Stimulated activated CD8-positive, alpha-beta memory T cell treated with anti-CD3 and anti-CD28 coated beads, Interleukin-7, amount 100 ng/mL, for 24 hours (primary cell): ENCODE measurements around the gene FANCM.

Source experiments
- DNase-seq: peaks from one replicate; pipeline ENCODE4 v3.0.0-alpha.2; 2020; ENCODE audit warnings: low read depth

The FANCM gene

DNA sequence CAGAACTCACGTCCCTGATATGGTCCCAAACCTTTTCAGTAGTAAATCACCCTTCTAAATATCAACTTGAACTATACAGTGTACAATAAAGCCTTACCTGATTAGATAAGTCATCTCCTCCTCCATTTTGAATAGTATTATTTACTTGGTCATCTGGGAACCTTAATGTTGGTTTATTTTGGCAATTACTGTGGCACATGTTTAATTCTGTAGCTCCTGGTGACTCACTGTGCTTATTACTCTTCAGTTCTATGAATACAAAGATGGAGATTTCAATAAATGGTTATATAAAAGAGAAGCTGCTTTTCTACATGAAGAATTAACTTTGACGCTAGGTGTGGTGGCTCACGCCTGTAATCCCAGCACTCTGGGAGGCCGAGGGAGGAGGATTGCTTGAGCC lies 91.8 kb downstream of the FANCM start:
- no peak for DNase-seq

- DNase-seq = no peak
These were observed 103.3 kb downstream of the FANCM start for GRCh38 chr14:45238988-45239387.

- DNase-seq = no peak
These were observed 107.0 kb downstream of the FANCM start for GRCh38 chr14:45242706-45243105.

DNA sequence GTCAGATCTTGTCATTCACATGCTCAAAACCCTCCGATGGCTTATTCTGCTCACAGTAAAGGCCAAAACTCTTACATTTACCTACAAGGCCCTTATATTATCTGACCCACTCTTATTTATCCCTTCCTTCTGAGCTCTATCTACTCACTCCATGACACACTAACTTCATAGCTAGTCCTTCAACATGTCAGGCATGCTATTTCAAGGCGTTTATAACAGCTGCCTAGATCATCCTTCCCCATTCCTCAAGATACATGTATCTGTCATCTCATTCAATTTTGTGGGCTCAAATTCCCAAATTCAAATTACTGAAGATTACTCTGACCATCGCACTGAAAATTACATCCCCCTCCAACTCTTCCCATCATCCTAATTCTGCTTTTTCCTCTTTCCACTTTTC lies 110.4 kb downstream of the FANCM start:
- DNase-seq = no peak

DNA sequence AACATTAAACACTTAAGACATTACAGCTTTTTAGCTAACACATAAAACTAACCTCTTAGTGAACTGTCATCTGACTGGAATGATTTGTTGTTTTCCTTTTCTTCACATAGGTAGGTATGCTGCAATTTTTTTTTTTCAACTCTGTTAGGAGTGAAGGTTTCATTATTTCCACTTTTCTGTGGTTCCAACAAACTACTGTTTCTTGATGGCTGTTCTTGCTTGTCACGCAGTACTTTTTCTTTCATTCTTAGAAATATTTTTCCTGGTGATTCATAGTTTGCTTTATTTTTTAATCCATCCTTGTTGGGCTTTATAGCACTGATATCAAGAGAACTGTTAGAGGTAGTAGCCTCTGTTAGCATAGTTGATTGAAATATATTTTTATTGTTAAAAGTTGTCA lies 111.0 kb downstream of the FANCM start:
- no peak for DNase-seq

- no peak for DNase-seq
These were observed 111.7 kb downstream of the FANCM start for GRCh38 chr14:45247427-45247826.

DNA sequence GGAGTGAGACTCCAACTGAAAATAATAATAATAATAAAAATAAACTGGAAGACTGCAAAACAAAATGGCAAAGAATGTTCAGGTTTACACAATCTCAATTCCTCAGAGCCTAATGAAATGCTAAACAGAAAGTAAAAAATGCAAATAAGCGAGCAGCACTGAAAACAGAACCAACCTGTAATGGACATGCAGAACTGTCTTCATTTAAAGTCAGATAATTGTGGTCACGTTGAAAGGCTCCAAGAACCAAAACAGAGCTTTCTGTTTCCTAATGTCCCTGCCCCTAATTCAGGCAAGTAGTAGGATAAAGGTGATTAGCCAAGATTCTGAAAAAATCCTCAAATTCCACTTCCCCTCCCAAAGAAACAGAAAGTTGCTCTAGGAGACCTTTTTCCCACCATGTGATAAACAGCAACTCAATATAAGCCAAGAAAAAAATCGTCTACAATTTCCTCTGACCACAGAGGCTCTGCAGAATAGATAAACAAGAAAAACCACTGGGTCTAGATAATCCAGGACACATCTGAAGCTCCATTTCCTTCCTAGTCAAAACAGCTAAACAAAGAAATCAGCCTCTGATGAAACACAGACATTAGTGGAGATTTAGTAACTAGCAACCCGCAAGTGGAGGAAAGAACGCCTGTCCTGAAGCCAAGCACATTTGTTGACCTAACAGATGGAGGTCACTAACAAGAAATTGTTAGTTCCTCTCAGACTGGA lies 114.3 kb downstream of the FANCM start:
- no peak for DNase-seq
